Measurements from ENCODE around the gene UROS.

GRCh38 chr10:125756196-125756595, 66.9 kb downstream of the UROS start:
- no peak for TF ChIP-seq YY1 (IDR thresholded peaks at IDR 0.05; ENCODE audit: insufficient read depth, insufficient read length)
- TF ChIP-seq SUZ12 (IDR thresholded peaks at IDR 0.05; ENCODE audit: extremely low read depth, insufficient read depth, insufficient read length), result no peak
- TF ChIP-seq ZNF274 (IDR thresholded peaks at IDR 0.05; ENCODE audit: low read depth, low read length), result no peak

Data from NT2/D1 (cell line).